ENCODE measurements around the gene ENTPD2. TPM values are rescaled to one million over a fixed set of nuclear protein-coding genes. Genes with fewer than 3 reads are reported as not detected.

Gene ENTPD2
- total and polyA plus RNA-seq, 4 experiments from 2014 or later: not detected

DNA sequence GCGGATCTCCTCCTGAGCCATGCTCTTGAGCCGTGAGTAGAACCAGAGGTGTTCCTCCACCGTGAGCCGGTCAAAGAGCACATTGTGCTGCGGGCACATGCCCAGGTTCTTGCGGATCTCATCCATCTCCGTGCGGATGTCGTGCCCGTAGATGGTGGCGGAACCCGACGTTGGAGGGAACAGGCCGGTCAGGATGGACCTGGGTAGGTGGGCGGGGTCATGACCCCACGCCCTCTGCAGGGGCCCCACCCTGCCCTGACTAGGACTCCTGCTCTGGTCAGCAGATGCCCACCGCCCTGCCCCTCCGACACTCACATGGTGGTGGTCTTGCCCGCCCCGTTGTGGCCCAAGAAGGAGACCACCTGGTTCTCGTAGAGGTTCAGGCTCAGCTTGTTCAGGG lies 37.9 kb downstream of the ENTPD2 start:
- no peaks in the 10 kb centered on the region for H3K9me3 Mint-ChIP-seq

DNA sequence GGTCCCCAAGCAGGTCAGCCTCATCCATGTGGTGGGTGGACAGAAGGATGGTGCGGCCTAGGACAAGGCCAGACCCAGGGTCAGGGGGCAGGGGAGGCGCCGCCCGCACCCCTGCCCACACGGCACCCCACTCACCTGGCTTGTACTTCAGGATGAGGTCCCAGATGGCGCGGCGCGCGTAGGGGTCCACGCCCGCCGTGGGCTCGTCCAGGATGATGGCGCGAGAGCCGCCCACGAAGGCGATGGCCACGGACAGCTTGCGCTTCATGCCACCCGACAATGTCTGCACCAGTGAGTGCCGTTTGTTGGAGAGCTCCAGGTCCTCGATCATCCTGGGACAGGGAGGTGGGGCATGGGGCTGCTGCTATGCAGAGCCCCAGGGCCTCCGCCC lies 38.3 kb downstream of the ENTPD2 start:
- no peak overlapping the region for H3K27ac ChIP-seq (ENCODE audit: low read depth, low read length)
- POLR2A ChIA-PET (ENCODE audit: partially characterized antibody): no interaction called here
- no peak overlapping the region for H3K27ac Mint-ChIP-seq
- H3K4me3 Mint-ChIP-seq: no peak overlapping the region
- H3K36me3 ChIP-seq (ENCODE audit: insufficient read depth, low read length): peaks cover 8% of the 10 kb centered on the region
- no peaks in the 10 kb centered on the region for H3K4me1 Mint-ChIP-seq
- no peaks in the 10 kb centered on the region for H3K27me3 Mint-ChIP-seq
- no peaks in the 10 kb centered on the region for H3K9me3 Mint-ChIP-seq
- no peak overlapping the region for H3K4me3 ChIP-seq (ENCODE audit: low read length in 2 of 2)
- H3K36me3 Mint-ChIP-seq: peaks cover 0 to 18% of the 10 kb centered on the region in 2 donors
- intact Hi-C loops (cut with micrococcal nuclease): no loop called here
- H3K4me1 ChIP-seq (ENCODE audit: insufficient read depth, low read length): no peaks in the 10 kb centered on the region
- H3K9me3 ChIP-seq (ENCODE audit: control insufficient read depth in 1 of 2, low read length in 2 of 2): no peaks in the 10 kb centered on the region
- DNase-seq: no peak
- CTCF ChIA-PET (ENCODE audit: partially characterized antibody): interaction anchor here (3.2 kb wide), 1 partner anchor 13 kb away, joined by 9 read pairs; the partner anchor contains the start of gene ABCA2
- no peaks in the 10 kb centered on the region for H3K27me3 ChIP-seq (ENCODE audit: insufficient read depth, low read length)

More for the DNA sequence above, 37.9 kb downstream of the ENTPD2 start:
- no peak overlapping the region for H3K4me3 Mint-ChIP-seq
- ChIA-PET POLR2A (ENCODE audit: partially characterized antibody) (no interaction called here), CTCF (ENCODE audit: partially characterized antibody) (interaction anchor here (3.2 kb wide), 1 partner anchor 13 kb away, joined by 9 read pairs; the partner anchor contains the start of gene ABCA2)
- Histone ChIP-seq H3K27me3 (ENCODE audit: insufficient read depth, low read length) (no peaks in the 10 kb centered on the region), H3K36me3 (ENCODE audit: insufficient read depth, low read length) (peaks cover 8% of the 10 kb centered on the region), H3K4me3 (ENCODE audit: low read length in 2 of 2) (no peak overlapping the region), H3K4me1 (ENCODE audit: insufficient read depth, low read length) (no peaks in the 10 kb centered on the region), H3K9me3 (ENCODE audit: control insufficient read depth in 1 of 2, low read length in 2 of 2) (no peaks in the 10 kb centered on the region), H3K27ac (ENCODE audit: low read depth, low read length) (no peak overlapping the region)
- H3K27me3 Mint-ChIP-seq: no peaks in the 10 kb centered on the region
- no peak overlapping the region for H3K27ac Mint-ChIP-seq
- intact Hi-C loops (cut with micrococcal nuclease): no loop called here
- DNase-seq: no peak
- H3K4me1 Mint-ChIP-seq: no peaks in the 10 kb centered on the region
- H3K36me3 Mint-ChIP-seq: peaks cover 0 to 18% of the 10 kb centered on the region in 2 donors

DNA sequence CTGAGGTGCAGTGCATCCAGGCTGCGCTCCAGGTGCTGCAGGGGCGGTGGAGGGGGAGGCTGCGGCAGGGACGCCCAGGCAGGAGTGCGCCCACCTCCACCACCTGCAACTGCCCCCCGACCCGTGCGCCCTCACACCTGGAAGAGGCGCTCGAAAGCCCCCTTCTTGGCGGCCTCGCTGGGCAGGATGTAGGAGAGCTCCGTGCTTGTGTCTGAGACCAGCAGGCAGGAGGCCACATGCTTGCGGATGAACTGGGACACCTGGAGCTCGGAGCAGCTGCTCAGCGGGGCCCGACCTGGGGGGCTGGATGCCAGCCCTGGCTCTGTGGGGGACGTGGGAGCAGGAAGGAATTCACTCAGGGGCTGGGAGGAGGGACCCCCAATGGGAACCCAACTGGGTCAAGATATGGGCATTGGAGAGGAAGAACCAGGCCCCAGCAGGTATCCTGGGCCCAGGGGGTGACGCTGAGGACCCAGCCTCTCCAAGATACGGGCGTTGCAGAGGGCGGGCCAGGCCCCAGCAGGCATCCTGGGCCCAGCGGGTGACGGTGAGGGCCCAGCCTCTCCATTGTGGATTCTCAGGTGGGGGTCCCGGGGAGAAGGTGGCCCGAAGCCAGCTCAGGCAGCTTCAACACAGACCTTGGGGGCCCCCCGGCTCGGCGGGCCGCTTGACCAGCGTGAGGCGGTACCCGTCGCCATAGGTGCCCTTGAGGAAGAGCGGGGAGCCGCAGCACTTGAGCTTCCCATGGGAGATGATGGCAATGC lies 38.9 kb downstream of the ENTPD2 start:
- POLR2A ChIA-PET (ENCODE audit: partially characterized antibody): interaction anchor here (0.9 kb wide), 1 partner anchor 10 kb away, joined by 3 read pairs; no protein-coding TSS in a partner anchor
- CTCF ChIA-PET (ENCODE audit: partially characterized antibody): interaction anchor here (3.2 kb wide), 1 partner anchor 14 kb away, joined by 9 read pairs; the partner anchor contains the start of gene ABCA2
- Mint-ChIP-seq H3K4me3 (no peak overlapping the region), H3K36me3 (peaks cover 0 to 18% of the 10 kb centered on the region in 2 donors), H3K9me3 (no peaks in the 10 kb centered on the region), H3K4me1 (no peaks in the 10 kb centered on the region), H3K27me3 (no peaks in the 10 kb centered on the region), H3K27ac (no peak overlapping the region)
- H3K27ac ChIP-seq (ENCODE audit: low read depth, low read length): no peak overlapping the region
- H3K36me3 ChIP-seq (ENCODE audit: insufficient read depth, low read length): peaks cover 8% of the 10 kb centered on the region
- no peak overlapping the region for H3K4me3 ChIP-seq (ENCODE audit: low read length in 2 of 2)
- H3K27me3 ChIP-seq (ENCODE audit: insufficient read depth, low read length): no peaks in the 10 kb centered on the region
- H3K9me3 ChIP-seq (ENCODE audit: control insufficient read depth in 1 of 2, low read length in 2 of 2): no peaks in the 10 kb centered on the region
- intact Hi-C loops (cut with micrococcal nuclease): no loop called here
- no peak for DNase-seq
- H3K4me1 ChIP-seq (ENCODE audit: insufficient read depth, low read length): no peaks in the 10 kb centered on the region

DNA sequence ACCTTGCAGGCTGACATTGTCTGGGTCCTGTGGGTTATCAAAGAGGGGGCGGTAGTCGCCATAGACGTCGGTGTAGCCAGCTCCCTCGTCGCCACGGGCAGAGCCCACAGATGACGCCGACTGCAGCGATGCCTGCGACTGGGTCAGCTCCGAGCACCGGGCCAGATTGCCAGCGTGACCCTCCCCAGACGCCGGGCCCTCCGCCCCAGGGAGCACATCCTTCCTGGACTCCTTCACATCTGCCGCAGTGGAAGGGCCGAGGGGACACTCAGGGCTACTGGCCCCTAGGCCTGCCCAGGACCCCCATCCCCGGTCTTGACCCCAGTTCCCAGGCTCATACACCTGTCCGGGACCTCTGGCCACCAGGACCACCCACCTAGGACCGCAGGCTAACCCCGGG lies 39.7 kb downstream of the ENTPD2 start:
- intact Hi-C loops (cut with micrococcal nuclease): no loop called here

DNA sequence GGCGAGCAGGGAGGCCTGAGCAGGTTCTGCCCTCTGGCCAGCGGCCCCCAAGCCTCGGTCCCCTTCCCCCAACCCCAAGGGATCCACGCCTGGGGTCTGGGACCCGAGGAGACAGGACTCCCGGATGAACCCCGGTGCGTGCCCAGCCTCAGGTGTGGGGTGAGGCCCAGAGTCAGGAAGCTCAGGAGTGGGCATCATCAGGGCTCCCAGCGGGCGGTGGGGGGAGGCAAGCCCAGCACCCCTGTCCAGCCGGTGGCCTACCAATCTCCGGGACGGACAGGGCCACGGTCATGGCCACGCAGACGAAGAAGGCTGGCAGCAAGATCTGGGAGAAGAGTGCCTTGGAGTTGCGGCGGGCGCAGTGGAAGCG lies 40.3 kb downstream of the ENTPD2 start:
- Histone ChIP-seq H3K27me3 (ENCODE audit: insufficient read depth, low read length) (no peaks in the 10 kb centered on the region), H3K9me3 (ENCODE audit: control insufficient read depth in 1 of 2, low read length in 2 of 2) (no peaks in the 10 kb centered on the region), H3K4me3 (ENCODE audit: low read length in 2 of 2) (no peak overlapping the region), H3K36me3 (ENCODE audit: insufficient read depth, low read length) (peaks cover 8% of the 10 kb centered on the region), H3K4me1 (ENCODE audit: insufficient read depth, low read length) (no peaks in the 10 kb centered on the region), H3K27ac (ENCODE audit: low read depth, low read length) (no peak overlapping the region)
- H3K27ac Mint-ChIP-seq: no peak overlapping the region
- peaks cover 0 to 12% of the 10 kb centered on the region in 2 donors for H3K36me3 Mint-ChIP-seq
- intact Hi-C loops (cut with micrococcal nuclease): no loop called here
- POLR2A ChIA-PET (ENCODE audit: partially characterized antibody): no interaction called here
- no peak for DNase-seq
- no peaks in the 10 kb centered on the region for H3K4me1 Mint-ChIP-seq
- CTCF ChIA-PET (ENCODE audit: partially characterized antibody): interaction anchor here (3.2 kb wide), 1 partner anchor 15 kb away, joined by 9 read pairs; the partner anchor contains the start of gene ABCA2
- H3K9me3 Mint-ChIP-seq: no peaks in the 10 kb centered on the region
- no peaks in the 10 kb centered on the region for H3K27me3 Mint-ChIP-seq
- no peak overlapping the region for H3K4me3 Mint-ChIP-seq

More for the DNA sequence above, 39.7 kb downstream of the ENTPD2 start:
- Histone ChIP-seq H3K27ac (ENCODE audit: low read depth, low read length) (no peak overlapping the region), H3K4me3 (ENCODE audit: low read length in 2 of 2) (no peak overlapping the region), H3K36me3 (ENCODE audit: insufficient read depth, low read length) (peaks cover 8% of the 10 kb centered on the region), H3K27me3 (ENCODE audit: insufficient read depth, low read length) (no peaks in the 10 kb centered on the region), H3K4me1 (ENCODE audit: insufficient read depth, low read length) (no peaks in the 10 kb centered on the region), H3K9me3 (ENCODE audit: control insufficient read depth in 1 of 2, low read length in 2 of 2) (no peaks in the 10 kb centered on the region)
- no peak for DNase-seq
- H3K4me3 Mint-ChIP-seq: no peak overlapping the region
- ChIA-PET POLR2A (ENCODE audit: partially characterized antibody) (interaction anchor here (0.9 kb wide), 1 partner anchor 11 kb away, joined by 3 read pairs; no protein-coding TSS in a partner anchor), CTCF (ENCODE audit: partially characterized antibody) (interaction anchor here (3.2 kb wide), 1 partner anchor 15 kb away, joined by 9 read pairs; the partner anchor contains the start of gene ABCA2)
- no peaks in the 10 kb centered on the region for H3K27me3 Mint-ChIP-seq
- H3K27ac Mint-ChIP-seq: no peak overlapping the region
- peaks cover 0 to 13% of the 10 kb centered on the region in 2 donors for H3K36me3 Mint-ChIP-seq
- no peaks in the 10 kb centered on the region for H3K9me3 Mint-ChIP-seq
- no peaks in the 10 kb centered on the region for H3K4me1 Mint-ChIP-seq

DNA sequence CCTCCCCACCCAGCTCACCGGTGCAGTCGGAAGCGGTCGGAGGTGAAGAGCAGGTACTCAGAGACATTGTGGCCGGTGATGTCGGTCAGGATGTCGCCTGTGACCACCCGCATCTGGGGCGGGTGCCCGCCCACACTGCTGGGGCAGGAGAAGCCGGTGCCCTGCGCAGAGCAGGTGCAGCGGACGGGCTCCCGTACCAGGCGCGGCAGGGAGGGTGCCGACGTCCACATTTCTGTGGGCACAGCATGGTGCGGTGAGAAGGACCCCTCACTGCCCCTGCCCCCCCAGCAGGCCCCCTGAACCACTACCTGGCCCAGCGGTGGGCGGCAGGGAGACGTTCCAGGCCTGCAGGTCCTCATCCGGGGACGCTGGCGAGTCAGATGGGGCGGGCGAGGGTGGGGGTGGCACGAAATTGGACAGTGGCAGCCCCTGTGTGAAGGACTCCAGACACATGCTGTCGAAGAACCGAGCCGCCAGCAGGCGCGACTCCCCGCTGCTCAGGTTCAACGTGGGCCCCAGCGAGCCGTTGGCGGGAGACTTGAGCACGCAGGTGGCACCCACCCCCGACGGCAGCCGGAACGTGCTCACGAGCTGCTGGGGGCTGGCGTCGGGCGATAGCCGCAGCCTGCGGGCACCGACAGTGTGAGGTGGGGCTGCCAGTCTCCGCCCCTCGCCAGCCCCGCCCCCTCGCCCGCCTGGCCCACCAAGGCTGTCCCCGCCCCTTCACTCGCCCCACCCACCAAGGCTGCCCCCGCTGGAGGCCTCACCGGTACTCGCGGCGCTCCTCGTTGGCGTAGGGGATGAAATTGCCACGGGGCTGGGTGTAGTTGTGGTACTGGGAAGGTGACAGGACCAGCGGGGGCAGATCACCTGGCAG lies 40.9 kb downstream of the ENTPD2 start:
- Mint-ChIP-seq H3K27me3 (no peaks in the 10 kb centered on the region), H3K4me1 (no peaks in the 10 kb centered on the region), H3K4me3 (no peak overlapping the region), H3K27ac (no peak overlapping the region), H3K9me3 (no peaks in the 10 kb centered on the region), H3K36me3 (peaks cover 0 to 12% of the 10 kb centered on the region in 2 donors)
- intact Hi-C loops (cut with micrococcal nuclease): no loop called here
- ChIA-PET POLR2A (ENCODE audit: partially characterized antibody) (no interaction called here), CTCF (ENCODE audit: partially characterized antibody) (interaction anchor here (3.2 kb wide), 1 partner anchor 16 kb away, joined by 9 read pairs; the partner anchor contains the start of gene ABCA2)
- H3K27ac ChIP-seq (ENCODE audit: low read depth, low read length): no peak overlapping the region
- DNase-seq: no peak
- H3K4me1 ChIP-seq (ENCODE audit: insufficient read depth, low read length): no peaks in the 10 kb centered on the region
- no peaks in the 10 kb centered on the region for H3K9me3 ChIP-seq (ENCODE audit: control insufficient read depth in 1 of 2, low read length in 2 of 2)
- H3K36me3 ChIP-seq (ENCODE audit: insufficient read depth, low read length): peaks cover 8% of the 10 kb centered on the region
- H3K27me3 ChIP-seq (ENCODE audit: insufficient read depth, low read length): no peaks in the 10 kb centered on the region
- no peak overlapping the region for H3K4me3 ChIP-seq (ENCODE audit: low read length in 2 of 2)

All from CD4-positive, alpha-beta memory T cell (primary cell).